ENCODE results near the gene TRIOBP. TPM values are rescaled to one million over a fixed set of nuclear protein-coding genes. Genes with fewer than 3 reads are reported as not detected.

The TRIOBP gene
- total RNA-seq, 1 donor from 2014 or later: 49.5 TPM

DNA sequence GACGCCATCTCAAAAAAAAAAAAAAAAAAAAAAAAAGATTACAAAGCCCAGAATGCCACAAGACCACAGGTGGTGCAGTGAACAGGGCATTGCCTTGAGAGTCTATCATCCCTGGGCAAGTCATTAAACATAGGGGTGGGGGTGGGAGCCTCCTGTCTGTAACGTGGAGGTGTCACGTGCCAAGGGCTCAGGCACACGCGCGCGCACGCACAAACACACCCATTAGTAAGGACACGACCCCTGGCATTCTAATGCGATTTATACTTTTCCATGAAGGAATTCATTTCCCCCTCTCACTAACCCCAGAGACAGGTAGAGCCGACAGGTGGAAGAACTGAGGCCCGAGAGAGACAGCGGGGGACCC lies 105.1 kb downstream of the TRIOBP start:
- Mint-ChIP-seq H3K9me3 (ENCODE audit: low read depth) (no peaks in the 10 kb centered on the region), H3K36me3 (ENCODE audit: low read depth) (no peaks in the 10 kb centered on the region), H3K4me3 (ENCODE audit: unreplicated experiment) (peak overlapping the region; percentile 70), H3K27ac (ENCODE audit: unreplicated experiment) (peak overlapping the region; percentile 49), H3K27me3 (ENCODE audit: low read depth) (no peaks in the 10 kb centered on the region), H3K4me1 (ENCODE audit: low read depth) (peaks cover 30% of the 10 kb centered on the region)
- TF ChIP-seq, protein P1, sequence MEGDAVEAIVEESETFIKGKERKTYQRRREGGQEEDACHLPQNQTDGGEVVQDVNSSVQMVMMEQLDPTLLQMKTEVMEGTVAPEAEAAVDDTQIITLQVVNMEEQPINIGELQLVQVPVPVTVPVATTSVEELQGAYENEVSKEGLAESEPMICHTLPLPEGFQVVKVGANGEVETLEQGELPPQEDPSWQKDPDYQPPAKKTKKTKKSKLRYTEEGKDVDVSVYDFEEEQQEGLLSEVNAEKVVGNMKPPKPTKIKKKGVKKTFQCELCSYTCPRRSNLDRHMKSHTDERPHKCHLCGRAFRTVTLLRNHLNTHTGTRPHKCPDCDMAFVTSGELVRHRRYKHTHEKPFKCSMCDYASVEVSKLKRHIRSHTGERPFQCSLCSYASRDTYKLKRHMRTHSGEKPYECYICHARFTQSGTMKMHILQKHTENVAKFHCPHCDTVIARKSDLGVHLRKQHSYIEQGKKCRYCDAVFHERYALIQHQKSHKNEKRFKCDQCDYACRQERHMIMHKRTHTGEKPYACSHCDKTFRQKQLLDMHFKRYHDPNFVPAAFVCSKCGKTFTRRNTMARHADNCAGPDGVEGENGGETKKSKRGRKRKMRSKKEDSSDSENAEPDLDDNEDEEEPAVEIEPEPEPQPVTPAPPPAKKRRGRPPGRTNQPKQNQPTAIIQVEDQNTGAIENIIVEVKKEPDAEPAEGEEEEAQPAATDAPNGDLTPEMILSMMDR (IDR thresholded peaks at IDR 0.05): no peak
- DNase-seq (ENCODE audit: low spot score): no peak

GRCh38 chr22:37802310-37803194 lies 105.7 kb downstream of the TRIOBP start:
- H3K27me3 Mint-ChIP-seq (ENCODE audit: low read depth): no peaks in the 10 kb centered on the region
- no peaks in the 10 kb centered on the region for H3K36me3 Mint-ChIP-seq (ENCODE audit: low read depth)
- H3K4me3 Mint-ChIP-seq (ENCODE audit: unreplicated experiment): peak overlapping the region; percentile 70
- H3K9me3 Mint-ChIP-seq (ENCODE audit: low read depth): no peaks in the 10 kb centered on the region
- H3K4me1 Mint-ChIP-seq (ENCODE audit: low read depth): peaks cover 36% of the 10 kb centered on the region
- H3K27ac Mint-ChIP-seq (ENCODE audit: unreplicated experiment): peak overlapping the region; percentile 27
- DNase-seq (ENCODE audit: low spot score): no peak
- TF ChIP-seq, protein P1 (IDR thresholded peaks at IDR 0.05): peak; percentile 32

DNA sequence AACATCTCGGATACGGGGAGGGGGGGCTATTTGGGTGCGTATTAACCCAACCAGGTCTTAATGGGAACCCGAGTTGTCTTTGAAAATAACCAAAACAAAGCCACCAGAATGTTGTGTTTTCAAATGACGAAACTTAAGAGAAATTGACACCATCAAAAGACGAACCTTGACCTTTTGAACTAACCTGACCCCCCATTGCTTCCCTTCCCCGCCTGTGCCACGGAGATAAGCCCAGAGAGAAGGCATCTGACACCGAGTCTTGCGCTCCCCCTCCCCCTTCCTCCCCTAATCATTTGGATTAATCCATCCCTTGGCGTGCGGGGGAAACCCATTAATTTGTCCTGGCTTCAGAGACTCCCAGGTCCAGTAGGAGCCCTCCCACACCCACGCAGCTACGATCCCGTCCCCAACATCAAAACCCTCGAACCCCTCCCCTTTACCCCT lies 106.4 kb downstream of the TRIOBP start:
- H3K27me3 Mint-ChIP-seq (ENCODE audit: low read depth): no peaks in the 10 kb centered on the region

DNA sequence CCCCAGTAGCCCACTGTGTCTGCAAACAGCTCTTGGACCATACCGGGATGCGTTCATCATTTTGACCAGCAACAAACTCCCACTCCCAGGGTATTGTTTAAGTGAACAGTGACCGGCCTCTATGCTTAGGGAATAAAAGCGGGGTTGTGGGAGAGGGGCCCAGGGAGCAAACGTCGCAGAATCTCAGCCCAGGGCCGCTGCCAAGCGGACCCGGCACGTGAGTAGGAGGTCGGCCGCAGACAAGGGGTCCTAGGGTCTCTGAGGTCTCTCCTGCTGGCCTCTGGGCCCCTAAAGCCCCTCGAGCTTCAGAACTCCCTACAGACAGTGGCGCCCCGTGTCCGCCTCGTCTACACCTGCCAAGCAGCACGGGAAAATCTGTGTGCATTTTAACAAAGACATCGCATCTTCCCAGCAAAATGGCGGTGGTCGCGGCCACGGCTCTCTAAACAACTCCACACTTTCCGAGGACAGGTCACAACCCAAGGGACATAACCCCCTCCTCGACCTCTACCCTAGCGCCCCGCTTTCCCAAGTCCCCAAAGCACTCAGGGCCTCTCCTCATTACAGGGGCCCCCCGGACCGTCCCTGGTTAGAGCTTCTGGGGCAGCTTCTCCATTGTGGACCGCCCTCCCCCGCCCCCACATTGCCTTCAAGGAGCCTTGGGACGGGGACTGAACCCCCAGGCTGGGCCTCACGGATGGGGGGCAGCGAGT lies 106.9 kb downstream of the TRIOBP start:
- no peaks in the 10 kb centered on the region for H3K36me3 Mint-ChIP-seq (ENCODE audit: low read depth)
- H3K9me3 Mint-ChIP-seq (ENCODE audit: low read depth): no peaks in the 10 kb centered on the region
- no peak for DNase-seq (ENCODE audit: low spot score)
- peak overlapping the region; percentile 51 for H3K4me3 Mint-ChIP-seq (ENCODE audit: unreplicated experiment)
- TF ChIP-seq, protein P1 (IDR thresholded peaks at IDR 0.05): no peak
- no peaks in the 10 kb centered on the region for H3K27me3 Mint-ChIP-seq (ENCODE audit: low read depth)
- H3K27ac Mint-ChIP-seq (ENCODE audit: unreplicated experiment): peak overlapping the region; percentile 61
- peaks cover 43% of the 10 kb centered on the region for H3K4me1 Mint-ChIP-seq (ENCODE audit: low read depth)

More for the DNA sequence above, 106.4 kb downstream of the TRIOBP start:
- H3K4me3 Mint-ChIP-seq (ENCODE audit: unreplicated experiment): peak overlapping the region; percentile 70
- DNase-seq (ENCODE audit: low spot score): no peak
- H3K27ac Mint-ChIP-seq (ENCODE audit: unreplicated experiment): no peak overlapping the region
- peaks cover 37% of the 10 kb centered on the region for H3K4me1 Mint-ChIP-seq (ENCODE audit: low read depth)
- H3K36me3 Mint-ChIP-seq (ENCODE audit: low read depth): no peaks in the 10 kb centered on the region
- H3K9me3 Mint-ChIP-seq (ENCODE audit: low read depth): no peaks in the 10 kb centered on the region
- TF ChIP-seq, protein P1 (IDR thresholded peaks at IDR 0.05): no peak

DNA sequence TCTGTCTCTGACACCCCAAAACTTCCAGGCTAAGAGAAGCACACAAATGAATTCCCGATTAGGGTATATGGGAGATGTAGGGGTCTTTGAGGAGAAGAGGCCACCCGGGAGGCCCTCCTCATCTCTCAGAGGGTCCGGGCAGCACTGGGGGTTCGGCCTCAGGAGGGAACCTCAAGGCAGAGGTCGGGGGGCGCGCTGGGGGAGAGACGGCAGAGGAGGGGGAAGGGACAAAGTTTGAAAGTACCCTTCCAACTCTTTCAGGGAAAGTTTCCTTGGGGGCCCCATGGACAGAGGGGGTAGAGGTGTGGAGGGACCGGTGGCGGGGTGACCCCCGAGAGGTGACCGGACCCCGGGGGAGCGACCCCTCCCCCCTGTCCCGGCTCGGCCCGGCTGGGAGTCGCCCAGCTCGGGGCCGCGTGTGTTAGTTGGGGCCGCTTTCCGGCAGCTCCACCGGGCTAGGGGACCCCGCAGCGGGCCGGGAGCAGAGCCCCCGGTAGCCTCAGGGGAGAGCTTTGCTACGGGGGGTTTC lies 107.6 kb downstream of the TRIOBP start:
- no peak for DNase-seq (ENCODE audit: low spot score)
- H3K27ac Mint-ChIP-seq (ENCODE audit: unreplicated experiment): peak overlapping the region; percentile 61
- TF ChIP-seq, protein P1 (IDR thresholded peaks at IDR 0.05): no peak
- peaks cover 48% of the 10 kb centered on the region for H3K4me1 Mint-ChIP-seq (ENCODE audit: low read depth)
- no peaks in the 10 kb centered on the region for H3K27me3 Mint-ChIP-seq (ENCODE audit: low read depth)
- no peaks in the 10 kb centered on the region for H3K36me3 Mint-ChIP-seq (ENCODE audit: low read depth)
- peak overlapping the region; percentile 51 for H3K4me3 Mint-ChIP-seq (ENCODE audit: unreplicated experiment)
- H3K9me3 Mint-ChIP-seq (ENCODE audit: low read depth): no peaks in the 10 kb centered on the region

All from chondrocyte (in vitro differentiated cells).